Right ventricle myocardium inferior (tissue), 1 donor: Measurements from ENCODE around the gene CHPF2. TPM values are rescaled to one million over a fixed set of nuclear protein-coding genes. Genes with fewer than 3 reads are reported as not detected.

Source experiments
- ATAC-seq: fragments of 200-7000 bp; cut with Tn5 transposase; one replicate; pipeline ENCODE4 v1.9.1; 2020; ENCODE audit warnings: mild to moderate bottlenecking, moderate library complexity
- DNase-seq: peaks from one replicate; pipeline ENCODE4 v3.0.0; 2021; ENCODE audit errors: missing footprints
- intact Hi-C: fragments of 100-400 bp; cut with DNase I; formaldehyde crosslinking; loops from one replicate; pipeline ENCODE4 v1.11.0; 2022
- total RNA-seq: library from RNA; stranded (reverse); fragmentation: NEBNext Ultra II Directional; extraction: Animal tissue kit (Norgen Biotek cat#: 25700); gene quantifications from one replicate; pipeline ENCODE4 v1.2.1, GENCODE V29; 2021
- donor health status: DM: no; HTN: yes; CAD: no; lungs with severe emphysema.

Gene CHPF2
- total RNA-seq, 1 donor from 2014 or later: 11.6 TPM

DNA sequence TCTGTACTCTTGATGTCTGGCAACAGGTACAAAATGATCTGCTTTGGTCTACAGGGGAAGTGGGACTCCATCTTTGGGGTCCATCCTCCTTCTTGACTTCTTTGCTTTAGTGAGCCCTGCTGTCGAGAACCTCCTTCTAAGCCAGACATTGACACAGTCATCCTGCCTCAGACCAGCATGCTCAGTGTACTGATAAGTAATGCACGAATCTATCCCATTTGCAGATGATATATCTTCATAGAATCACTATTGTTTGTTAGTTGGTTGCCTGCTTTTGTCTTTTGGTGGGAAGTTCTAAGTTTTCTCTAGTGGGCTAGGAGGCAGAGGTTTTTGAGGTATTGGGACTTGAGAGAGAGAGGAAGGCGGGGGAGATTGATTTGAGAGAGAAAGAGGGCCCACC lies 30.9 kb upstream of the CHPF2 start:
- DNase-seq (no peak), ATAC-seq (no peak)
- intact Hi-C loops: no loop called here

DNA sequence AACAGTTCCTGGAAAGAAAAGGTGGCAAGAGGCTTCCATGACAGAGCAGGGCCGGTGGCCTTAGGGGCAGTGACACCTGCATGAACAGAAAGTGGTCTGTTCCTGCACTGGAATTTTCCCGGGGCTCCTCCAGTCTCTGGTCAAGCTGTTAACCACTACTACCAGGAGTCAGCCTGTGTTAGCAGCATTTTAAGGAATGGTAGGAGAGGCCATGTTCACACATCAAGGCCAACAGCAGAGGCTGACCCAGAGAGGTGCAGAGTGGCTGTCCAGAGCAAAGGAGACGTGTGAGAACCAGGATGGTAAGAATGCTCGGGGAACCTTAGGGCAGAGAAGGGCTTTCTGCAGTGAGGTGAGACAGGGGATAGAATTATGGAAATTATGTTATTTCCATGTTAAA lies 30.5 kb upstream of the CHPF2 start:
- ATAC-seq (no peak), DNase-seq (no peak)
- intact Hi-C loops: no loop called here

DNA sequence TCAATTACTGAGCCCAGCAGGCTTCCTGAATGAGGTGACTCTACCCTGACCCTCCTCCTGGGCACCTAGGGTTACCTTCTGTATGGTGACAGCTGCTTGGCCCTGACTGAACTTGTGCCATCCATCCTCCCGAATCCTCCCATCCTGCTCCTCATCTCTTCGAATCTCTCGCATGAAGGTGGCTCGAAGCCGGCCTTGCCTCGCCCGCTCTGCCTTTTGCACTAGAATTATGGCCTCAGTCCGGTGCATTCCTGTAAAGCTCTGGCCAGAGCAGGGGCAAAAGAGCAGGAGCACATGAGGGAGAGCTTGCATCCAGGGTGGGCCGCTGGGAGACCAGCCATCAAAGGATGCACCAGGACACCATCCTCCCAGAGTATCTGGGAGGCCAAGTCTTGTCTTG lies 29.4 kb upstream of the CHPF2 start:
- ATAC-seq (no peak), DNase-seq (no peak)
- intact Hi-C loops: no loop called here

DNA sequence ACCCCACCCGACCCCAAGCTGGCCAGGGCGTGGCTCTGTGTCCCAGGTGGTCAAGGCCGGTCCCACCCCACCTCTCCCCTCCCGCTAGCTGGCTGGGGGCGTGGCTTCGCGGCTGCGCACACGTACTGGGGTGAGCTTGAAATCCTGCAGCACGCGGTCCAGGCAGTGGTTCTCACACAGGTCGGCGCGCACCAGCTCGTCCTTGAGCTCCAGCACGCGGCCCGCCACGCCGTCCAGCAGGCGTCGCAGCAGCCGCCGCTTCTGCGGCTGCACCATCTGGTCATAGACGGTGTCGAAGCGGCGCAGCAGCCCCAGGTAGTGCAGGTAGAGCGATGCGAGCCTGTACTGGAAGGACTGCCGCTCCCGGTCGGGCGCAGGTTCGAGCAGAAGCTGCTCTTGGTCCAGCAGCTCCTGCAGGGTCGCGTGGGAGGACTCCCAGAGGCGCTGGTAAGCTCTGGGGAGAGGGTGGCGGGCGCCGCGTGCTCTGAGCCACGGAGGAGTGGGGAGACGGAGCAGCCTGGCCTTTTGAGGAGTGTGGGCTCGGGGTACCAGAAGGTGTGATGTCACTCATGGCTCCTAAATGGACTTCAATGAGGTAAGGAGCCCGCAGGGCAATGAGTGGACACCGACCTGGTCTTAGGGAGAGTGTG lies 27.8 kb upstream of the CHPF2 start:
- intact Hi-C loops: no loop called here
- ATAC-seq (no peak), DNase-seq (no peak)

DNA sequence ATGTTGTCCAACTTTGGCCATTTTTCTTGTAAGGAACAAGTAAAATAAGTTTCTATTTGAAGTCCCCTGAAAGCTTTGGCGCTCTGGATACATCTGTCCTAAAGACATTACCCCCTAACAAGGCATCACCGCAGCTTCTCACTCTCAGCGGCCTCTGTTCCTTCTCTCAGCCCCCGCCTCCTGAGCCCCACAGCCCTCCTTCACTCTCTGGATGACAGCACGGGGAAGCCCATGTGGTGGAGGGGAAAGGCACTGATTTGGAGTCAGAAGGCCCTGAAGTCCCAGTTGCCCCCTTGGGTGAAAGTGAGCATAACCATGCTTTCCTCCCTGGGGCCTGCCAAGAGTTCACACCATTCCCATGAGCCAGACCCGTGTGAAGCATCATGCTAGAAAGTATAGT lies 26.6 kb upstream of the CHPF2 start:
- intact Hi-C loops: no loop called here
- ATAC-seq (no peak), DNase-seq (no peak)

DNA sequence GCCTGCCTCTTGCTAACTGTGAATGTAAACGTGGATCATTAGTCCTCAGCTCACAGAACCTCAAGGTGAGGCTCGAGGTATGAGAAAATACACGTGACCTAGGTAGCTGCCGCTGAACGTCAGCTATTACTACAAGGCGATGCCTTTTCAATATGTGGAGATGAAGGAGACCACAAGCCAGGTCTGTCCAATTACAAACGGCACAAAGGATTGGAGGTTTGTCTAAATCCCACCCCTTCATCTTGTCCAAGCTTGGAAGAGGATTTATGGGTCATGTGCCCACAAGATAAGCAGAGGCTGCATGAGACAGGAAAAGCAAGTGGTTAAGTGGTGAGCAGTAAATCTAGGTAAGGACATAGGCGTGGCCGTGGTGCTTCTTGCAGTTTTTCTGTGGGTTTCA lies 25.4 kb upstream of the CHPF2 start:
- intact Hi-C loops: no loop called here
- no peak for DNase-seq
- no peak for ATAC-seq

DNA sequence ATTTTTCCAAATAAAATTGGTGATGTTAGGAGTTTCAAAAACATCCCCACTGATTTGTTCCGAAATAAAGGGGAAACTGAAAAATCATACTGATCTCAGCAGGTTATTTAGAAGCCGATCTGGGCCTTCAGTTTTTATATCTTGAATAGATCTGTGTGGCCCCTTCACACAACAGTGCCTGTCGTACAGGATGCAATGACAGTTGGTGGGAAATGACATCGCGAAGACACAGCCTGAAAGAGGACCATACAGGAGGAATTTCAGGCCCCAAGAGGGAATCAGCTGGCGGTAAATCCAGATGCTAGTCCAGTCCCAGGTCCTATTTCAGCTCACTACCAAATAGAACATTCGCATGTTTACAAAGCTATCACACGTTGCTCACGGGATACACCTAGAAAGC lies 25.0 kb upstream of the CHPF2 start:
- intact Hi-C loops: no loop called here

DNA sequence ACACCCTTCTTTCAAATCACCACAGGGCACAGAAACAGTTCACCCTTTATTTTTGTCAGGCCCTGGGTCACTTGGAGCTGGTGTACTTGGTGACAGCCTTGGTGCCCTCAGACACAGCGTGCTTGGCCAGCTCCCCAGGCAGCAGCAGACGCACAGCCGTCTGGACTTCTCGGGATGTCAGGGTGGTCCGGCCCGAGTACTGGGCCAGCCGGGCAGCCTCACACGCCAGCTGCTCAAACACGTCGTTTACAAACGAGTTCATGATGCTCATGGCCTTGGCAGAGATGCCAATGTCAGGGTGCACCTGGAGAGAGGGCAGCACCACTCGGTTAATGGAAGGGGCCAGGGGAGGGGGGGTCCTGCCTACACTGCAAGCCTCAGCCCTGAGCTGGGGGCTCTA lies 24.5 kb upstream of the CHPF2 start:
- DNase-seq: no peak
- ATAC-seq: no peak
- intact Hi-C loops: no loop called here

More for the DNA sequence above, 25.0 kb upstream of the CHPF2 start:
- no peak for ATAC-seq
- DNase-seq: no peak

DNA sequence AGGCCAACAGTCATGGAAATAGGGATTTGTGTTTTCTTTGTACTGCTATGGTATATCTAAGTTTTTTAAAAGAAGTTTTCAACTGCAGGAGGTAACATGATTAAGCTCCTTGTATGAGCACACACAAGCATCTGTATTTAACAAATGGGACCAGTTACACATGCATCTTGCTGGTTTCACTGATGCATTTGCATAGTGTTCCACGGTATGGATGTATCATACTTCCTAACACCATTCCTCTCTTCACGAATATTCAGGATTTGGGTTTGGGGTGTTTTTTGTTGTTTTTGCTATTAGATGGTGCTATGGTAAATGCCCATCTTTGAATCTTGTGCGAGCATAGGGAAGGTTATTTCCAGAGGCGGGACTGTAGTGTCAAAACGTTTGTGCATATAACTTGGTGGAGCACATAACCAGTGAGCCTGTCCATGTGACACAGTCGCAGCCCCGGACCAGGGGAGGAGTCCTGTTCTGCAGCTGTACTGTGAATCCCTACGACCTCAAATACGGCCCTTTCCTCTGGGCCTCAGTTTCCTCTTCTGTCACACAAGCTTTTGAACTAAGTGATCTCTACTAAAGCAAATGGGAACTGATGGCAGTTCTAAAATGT lies 23.9 kb upstream of the CHPF2 start:
- DNase-seq (no peak), ATAC-seq (no peak)
- intact Hi-C loops: no loop called here

DNA sequence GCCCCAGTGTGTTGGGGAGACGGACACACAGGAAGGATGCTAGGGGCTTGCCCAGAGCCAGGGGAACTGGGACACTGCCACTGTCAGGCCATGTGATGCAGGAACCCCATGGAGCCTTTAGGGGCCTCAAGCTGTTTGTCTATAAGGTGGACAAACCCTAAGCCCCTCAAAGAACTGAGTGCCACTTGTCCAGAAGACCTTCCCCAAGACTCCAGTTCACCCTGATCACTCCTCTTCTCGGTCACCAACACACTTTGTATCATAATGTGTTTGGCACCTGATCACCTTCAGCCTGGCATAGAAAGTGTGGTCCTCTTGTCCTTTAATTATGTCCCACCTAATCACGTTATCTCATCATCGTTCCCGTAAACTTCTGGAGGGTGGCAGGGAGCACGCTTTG lies 22.7 kb upstream of the CHPF2 start:
- DNase-seq (no peak), ATAC-seq (no peak)
- intact Hi-C loops: no loop called here

DNA sequence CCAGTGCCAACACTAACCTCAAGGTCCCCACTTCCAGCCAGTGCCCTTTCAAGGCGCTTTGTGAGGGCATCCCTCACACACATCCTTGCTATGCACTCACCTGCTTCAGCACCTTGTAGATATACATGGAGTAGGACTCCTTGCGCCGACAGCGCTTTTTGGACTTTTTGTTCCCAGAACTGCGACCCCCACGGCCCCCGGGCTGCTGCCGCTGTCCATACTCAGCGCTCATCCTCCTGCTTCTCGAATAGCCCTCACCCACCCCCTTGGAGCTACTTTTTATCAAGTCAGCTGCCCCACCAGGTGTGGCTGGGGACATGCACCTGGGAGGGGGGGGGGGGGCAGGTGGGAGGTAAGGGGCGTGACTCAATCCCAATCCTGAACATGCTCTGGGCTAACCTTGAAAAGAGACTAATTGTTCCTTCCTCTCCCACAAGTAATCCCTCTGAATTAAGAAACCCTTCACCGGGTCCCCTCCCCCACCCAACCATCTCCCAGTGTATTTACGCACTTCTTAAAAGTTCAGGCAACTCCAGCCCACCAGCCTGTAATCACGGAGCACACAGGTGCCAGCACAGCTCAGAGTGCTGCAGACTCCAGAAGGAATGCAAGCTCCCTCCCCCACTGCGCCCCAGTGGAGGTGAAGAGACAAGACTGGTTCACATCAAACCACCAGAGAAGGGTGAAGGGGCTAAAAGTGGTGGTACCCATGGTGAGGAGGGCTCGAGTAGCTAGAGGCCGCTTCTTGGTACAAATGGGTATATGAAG lies 22.0 kb upstream of the CHPF2 start, which contains the start of gene H2BK1:
Gene H2BK1, minus strand, starts transcription at position 402 of the 768 bp plus-strand sequence. Its CDS starts 170 bp downstream, at position 232.
- no peak for ATAC-seq

DNA sequence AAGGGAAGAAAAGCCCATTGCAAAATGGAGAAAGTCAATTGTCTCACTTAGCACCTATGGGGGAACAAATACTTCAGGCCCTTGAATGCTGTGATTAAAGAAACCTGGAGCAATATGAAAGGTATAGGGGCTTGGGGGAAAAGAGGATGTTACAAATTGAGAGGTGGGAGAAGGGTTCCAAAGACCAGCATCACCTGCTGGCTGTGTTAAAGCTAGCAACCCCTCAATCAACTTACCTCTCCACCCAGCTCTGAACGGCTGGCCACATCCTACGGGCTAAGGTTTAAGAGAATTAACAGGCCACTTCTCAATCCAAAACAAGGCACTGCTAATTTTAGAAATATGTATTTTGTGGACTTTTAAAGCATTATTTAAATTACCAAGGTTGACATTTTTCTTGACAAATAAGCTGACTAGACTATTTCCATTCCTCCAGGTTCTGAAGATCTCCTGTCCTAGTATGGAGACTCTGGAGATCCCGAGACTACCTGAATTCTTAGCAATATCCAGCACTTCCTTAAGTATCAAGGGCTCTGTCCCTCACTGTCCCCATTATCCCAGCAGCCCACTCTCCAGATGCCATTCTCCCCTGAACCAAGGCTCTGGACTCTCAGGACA lies 21.0 kb upstream of the CHPF2 start:
- ATAC-seq: no peak
- DNase-seq: no peak
- intact Hi-C loops: no loop called here

More for the DNA sequence above, 22.0 kb upstream of the CHPF2 start, which contains the start of gene H2BK1:
- intact Hi-C loops: no loop called here
- no peak for DNase-seq

DNA sequence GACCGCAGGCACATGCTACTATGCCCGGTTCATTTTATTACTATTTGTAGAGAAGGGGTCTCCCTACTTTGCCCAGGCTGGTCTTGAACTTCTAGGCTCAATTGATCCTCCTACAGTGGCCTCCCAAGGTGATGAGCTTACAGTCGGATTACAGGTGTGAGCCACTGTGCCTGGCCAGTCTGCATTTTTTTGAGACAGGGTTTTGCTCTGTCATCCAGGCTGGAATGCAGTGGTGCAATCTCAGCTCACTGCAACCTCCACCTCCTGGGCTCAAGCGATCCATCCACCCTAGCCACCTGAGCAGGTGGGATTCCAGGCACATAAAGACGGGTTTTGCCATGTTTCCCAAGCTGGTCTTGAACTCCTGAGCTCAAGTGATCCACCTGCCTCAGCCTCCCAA lies 19.7 kb upstream of the CHPF2 start:
- intact Hi-C loops: no loop called here
- DNase-seq: no peak
- no peak for ATAC-seq

DNA sequence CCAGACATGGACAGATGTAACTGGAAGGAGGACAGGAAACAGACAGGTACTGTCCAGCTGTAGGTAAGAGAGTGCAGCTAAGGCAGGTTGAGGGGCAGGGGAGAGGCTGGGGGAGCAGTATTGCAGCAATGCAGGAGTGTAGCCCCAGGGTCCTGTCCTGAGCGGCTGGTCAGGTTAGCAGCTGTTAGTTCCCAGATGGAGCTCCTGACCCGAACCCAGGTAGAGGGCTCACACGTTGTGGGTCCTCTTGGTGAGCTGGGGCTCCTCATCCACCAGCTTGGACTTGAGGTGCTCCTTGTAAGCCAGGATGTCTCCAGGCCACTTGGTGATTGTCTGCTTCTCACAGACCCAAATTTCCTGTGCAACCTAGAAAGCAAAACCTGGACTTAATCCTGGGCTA lies 18.5 kb upstream of the CHPF2 start:
- ATAC-seq (no peak), DNase-seq (no peak)
- intact Hi-C loops: no loop called here

DNA sequence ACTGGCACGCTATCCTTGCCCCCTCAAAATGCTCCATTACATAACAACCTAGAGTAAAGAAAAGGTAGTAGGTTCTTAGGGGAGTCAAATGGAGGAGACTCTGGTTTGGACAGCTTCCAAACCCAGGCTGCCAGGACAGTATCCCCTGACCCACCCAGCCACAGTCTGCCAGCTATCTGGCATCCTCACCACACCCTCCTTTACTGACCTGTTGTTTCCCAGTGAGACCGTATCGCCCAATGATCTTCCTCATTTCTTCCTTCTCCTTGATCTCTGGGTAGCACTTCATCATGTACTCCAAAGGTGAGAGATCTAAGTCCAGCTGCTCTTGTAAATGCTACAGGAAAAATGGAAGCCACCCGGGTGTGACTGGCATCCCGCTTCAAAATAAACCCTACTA lies 16.9 kb upstream of the CHPF2 start:
- no peak for ATAC-seq
- intact Hi-C loops: no loop called here
- no peak for DNase-seq

DNA sequence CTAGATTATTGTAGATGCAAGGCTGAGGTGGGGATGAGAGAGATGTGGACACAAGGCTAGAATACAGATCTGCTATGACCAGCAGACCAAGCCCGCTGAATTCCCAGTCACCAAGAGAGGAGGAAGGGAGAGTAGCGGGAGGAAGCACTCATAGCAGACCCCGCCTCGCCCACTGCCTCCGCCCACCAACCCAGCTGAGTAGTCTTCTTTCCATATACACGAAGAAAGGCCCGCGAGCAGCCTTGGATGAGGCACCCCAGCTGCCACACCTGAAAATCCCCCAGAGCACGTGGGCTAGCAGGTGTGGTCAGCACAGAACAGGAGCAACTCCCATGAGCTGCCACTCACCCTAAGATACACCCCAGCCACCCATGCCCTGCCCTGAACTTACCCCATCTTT lies 14.1 kb upstream of the CHPF2 start:
- DNase-seq (no peak), ATAC-seq (no peak)
- intact Hi-C loops: no loop called here

DNA sequence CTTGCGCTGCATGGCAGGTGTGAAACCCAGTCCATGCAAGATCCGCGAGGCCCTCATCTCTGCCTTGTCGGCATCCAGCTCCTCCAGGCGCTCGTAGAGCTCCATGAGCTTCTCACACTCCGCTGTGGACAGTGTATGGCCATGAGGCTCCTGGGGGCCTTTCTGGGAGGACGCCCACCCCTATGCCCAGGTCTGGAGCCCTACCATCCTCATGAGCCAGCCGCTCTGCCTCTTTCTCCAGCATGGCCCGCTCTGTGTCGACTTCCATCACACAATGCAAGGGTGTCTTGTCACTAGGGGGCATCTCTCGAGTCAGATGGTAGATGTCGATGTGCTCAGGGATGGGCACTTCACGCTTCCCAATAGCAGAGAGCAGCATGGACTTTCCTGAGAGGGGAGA lies 8.6 kb upstream of the CHPF2 start:
- ATAC-seq (no peak), DNase-seq (no peak)
- intact Hi-C loops: no loop called here

DNA sequence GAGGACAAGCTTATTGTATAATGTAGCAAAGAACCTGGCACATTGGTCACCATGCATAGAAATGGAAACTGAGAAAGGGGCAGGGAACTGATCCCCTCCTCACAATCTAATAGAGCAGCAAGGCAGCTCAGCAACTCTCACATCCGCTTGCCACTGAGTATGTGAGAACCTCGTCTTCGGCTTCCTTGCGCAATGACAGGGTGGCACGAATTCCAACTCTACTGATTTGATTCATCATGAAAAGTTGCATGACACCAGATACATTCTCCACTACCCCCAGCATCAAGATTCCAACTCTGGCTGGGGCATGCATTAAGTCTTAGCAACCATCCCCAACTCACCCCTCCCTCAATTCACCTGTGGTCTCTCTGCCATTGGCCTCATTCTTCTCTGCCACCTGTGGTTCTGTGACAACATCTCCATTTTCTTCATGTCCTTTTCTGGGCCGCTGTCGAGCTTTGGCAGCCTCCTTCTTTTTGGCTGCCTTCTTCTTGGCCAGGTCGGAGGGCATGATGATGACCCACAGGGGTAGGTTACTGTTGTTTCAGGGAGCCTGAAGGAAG lies 6.3 kb upstream of the CHPF2 start:
- DNase-seq: no peak
- ATAC-seq: no peak
- intact Hi-C loops: loop anchor here (2.0 kb wide), 2 partner anchors 39 to 139 kb away; partner anchors contain the start of genes AGAP3 and ASB10

DNA sequence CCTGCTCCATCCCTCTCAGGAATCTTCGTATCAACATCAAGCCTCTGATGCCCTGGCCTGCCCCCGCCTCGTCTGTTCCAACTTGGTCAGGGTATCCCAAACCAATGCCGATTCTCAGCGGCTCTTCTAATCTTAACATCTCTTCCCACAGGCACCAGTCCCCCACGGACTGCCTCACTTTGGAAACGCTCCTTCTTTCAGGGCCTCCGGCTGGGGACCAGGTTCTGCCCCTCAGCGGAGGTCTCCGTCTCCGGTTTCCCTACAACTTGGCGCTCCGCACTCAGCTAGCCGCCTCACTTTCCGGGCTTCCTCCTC lies 5.8 kb upstream of the CHPF2 start:
- intact Hi-C loops: loop anchor here (2.0 kb wide), 2 partner anchors 40 to 140 kb away; partner anchors contain the start of genes AGAP3 and ASB10
- ATAC-seq (no peak), DNase-seq (no peak)
